Activated naive CD4-positive, alpha-beta T cell treated with anti-CD3 and anti-CD28 coated beads for 36 hours (primary cell): ENCODE results near the gene PIGN. TPM values are rescaled to one million over a fixed set of nuclear protein-coding genes. Genes with fewer than 3 reads are reported as not detected.
A peak's percentile ranks its signal among the peaks of the same experiment; 100 is the strongest.
"Not testable (repeated sequence)": the region's sequence is repeated elsewhere in the genome, so short reads cannot be mapped to it uniquely, and the experiment has no call there.

Experiments used
- CTCF ChIA-PET: fragments of 350-600 bp; sonication (Branson Sonifier 250); formaldehyde crosslinking; loops from one replicate; lab custom pipeline; 2021; ENCODE audit warnings: antibody characterized with exemption; lab: Charles Lee
- DNase-seq: peaks from one replicate; pipeline ENCODE4 v3.0.0-alpha.2; 2020
- H3K27ac Mint-ChIP-seq: one replicate; pipeline ENCODE4 v1.8.0; 2021; ENCODE audit warnings: mild to moderate bottlenecking, mixed read lengths
- H3K27me3 Mint-ChIP-seq: one replicate; pipeline ENCODE4 v1.8.0; 2021; ENCODE audit warnings: low read depth, mixed read lengths
- H3K36me3 Mint-ChIP-seq: one replicate; pipeline ENCODE4 v1.8.0; 2021; ENCODE audit warnings: low read depth, mixed read lengths
- H3K4me1 Mint-ChIP-seq: one replicate; pipeline ENCODE4 v1.8.0; 2021; ENCODE audit warnings: low read depth, mixed read lengths
- H3K4me3 Mint-ChIP-seq: one replicate; pipeline ENCODE4 v1.8.0; 2021; ENCODE audit warnings: mild to moderate bottlenecking, moderate library complexity, mixed read lengths
- H3K9me3 Mint-ChIP-seq: one replicate; pipeline ENCODE4 v1.8.0; 2021; ENCODE audit warnings: mixed read lengths
- intact Hi-C: fragments of 100-400 bp; cut with micrococcal nuclease; formaldehyde crosslinking; loops from one replicate; pipeline ENCODE4 v1.15.1; 2023
- total RNA-seq, 2 experiments: library from RNA; stranded (reverse); gene quantifications; one replicate each; pipeline ENCODE4 v1.2.3, GENCODE V29; 2021

The PIGN gene
- total RNA-seq, 2 experiments from 2014 or later = 21.2 to 22.6 TPM

- peaks cover 10% of the 10 kb centered on the region for H3K4me1 Mint-ChIP-seq
- no peak overlapping the region for H3K4me3 Mint-ChIP-seq
- H3K27me3 Mint-ChIP-seq = no peaks in the 10 kb centered on the region
- H3K27ac Mint-ChIP-seq = no peak overlapping the region
- peaks cover 2% of the 10 kb centered on the region for H3K36me3 Mint-ChIP-seq
- DNase-seq = no peak
- intact Hi-C loops = no loop called here
- no peaks in the 10 kb centered on the region for H3K9me3 Mint-ChIP-seq
- CTCF ChIA-PET = interaction anchor here (1.7 kb wide), 1 partner anchor 72 kb away, joined by 6 read pairs; no protein-coding TSS in a partner anchor
These were observed 9.6 kb downstream of the PIGN start for GRCh38 chr18:62177271-62177670.

- CTCF ChIA-PET = interaction anchor here (0.6 to 0.8 kb wide), 2 partner anchors 75 to 251 kb away, joined by 3 read pairs; no protein-coding TSS in a partner anchor
- intact Hi-C loops = no loop called here
- DNase-seq = peak; percentile 11
- no peaks in the 10 kb centered on the region for H3K27me3 Mint-ChIP-seq
- no peaks in the 10 kb centered on the region for H3K9me3 Mint-ChIP-seq
- no peak overlapping the region for H3K27ac Mint-ChIP-seq
- peaks cover 10% of the 10 kb centered on the region for H3K4me1 Mint-ChIP-seq
- no peak overlapping the region for H3K4me3 Mint-ChIP-seq
- H3K36me3 Mint-ChIP-seq = peaks cover 2% of the 10 kb centered on the region
These were observed 11.3 kb downstream of the PIGN start for GRCh38 chr18:62175521-62175920.

GRCh38 chr18:62172298-62172697 lies 14.6 kb downstream of the PIGN start:
- peaks cover 5% of the 10 kb centered on the region for H3K4me1 Mint-ChIP-seq
- no peaks in the 10 kb centered on the region for H3K9me3 Mint-ChIP-seq
- H3K27ac Mint-ChIP-seq = no peak overlapping the region
- H3K27me3 Mint-ChIP-seq = no peaks in the 10 kb centered on the region
- CTCF ChIA-PET = interaction anchor here (0.7 kb wide), 1 partner anchor 618 kb away, joined by 3 read pairs; no protein-coding TSS in a partner anchor
- intact Hi-C loops = no loop called here
- DNase-seq = no peak
- H3K4me3 Mint-ChIP-seq = no peak overlapping the region
- peaks cover 4% of the 10 kb centered on the region for H3K36me3 Mint-ChIP-seq

GRCh38 chr18:62170857-62171256 lies 16.0 kb downstream of the PIGN start:
- Mint-ChIP-seq H3K36me3 (peaks cover 10% of the 10 kb centered on the region), H3K27me3 (no peaks in the 10 kb centered on the region), H3K4me1 (peaks cover 6% of the 10 kb centered on the region), H3K4me3 (no peak overlapping the region), H3K27ac (no peak overlapping the region), H3K9me3 (peaks cover 2% of the 10 kb centered on the region)
- DNase-seq = no peak
- CTCF ChIA-PET = no interaction called here
- intact Hi-C loops = no loop called here

- H3K9me3 Mint-ChIP-seq, H3K27me3 Mint-ChIP-seq, intact Hi-C loops, DNase-seq, H3K4me3 Mint-ChIP-seq, H3K27ac Mint-ChIP-seq: not testable (repeated sequence)
- Mint-ChIP-seq H3K36me3 (peaks cover 17% of the 10 kb centered on the region), H3K4me1 (peaks cover 11% of the 10 kb centered on the region)
- CTCF ChIA-PET = interaction anchor here (1.2 kb wide), 1 partner anchor 21 kb away, joined by 3 read pairs; no protein-coding TSS in a partner anchor
These were observed 20.3 kb downstream of the PIGN start for GRCh38 chr18:62166524-62166923.

- CTCF ChIA-PET = interaction anchor here (0.6 to 1.2 kb wide), 3 partner anchors 9 to 493 kb away, joined by 3 to 4 read pairs (median 3); no protein-coding TSS in a partner anchor
- DNase-seq = no peak
- intact Hi-C loops = no loop called here
- Mint-ChIP-seq H3K36me3 (peaks cover 21% of the 10 kb centered on the region), H3K9me3 (peaks cover 4% of the 10 kb centered on the region), H3K27me3 (no peaks in the 10 kb centered on the region), H3K27ac (no peak overlapping the region), H3K4me3 (no peak overlapping the region), H3K4me1 (peaks cover 11% of the 10 kb centered on the region)
These were observed 21.3 kb downstream of the PIGN start for GRCh38 chr18:62165583-62165982.

GRCh38 chr18:62164855-62165487 lies 21.9 kb downstream of the PIGN start:
- Mint-ChIP-seq H3K4me3 (no peak overlapping the region), H3K4me1 (peaks cover 11% of the 10 kb centered on the region), H3K27ac (no peak overlapping the region), H3K27me3 (no peaks in the 10 kb centered on the region), H3K9me3 (peaks cover 4% of the 10 kb centered on the region), H3K36me3 (peaks cover 21% of the 10 kb centered on the region)
- intact Hi-C loops = no loop called here
- no peak for DNase-seq
- CTCF ChIA-PET = interaction anchor here (1.2 kb wide), 2 partner anchors 10 to 23 kb away, joined by 3 to 4 read pairs; no protein-coding TSS in a partner anchor

- CTCF ChIA-PET = no interaction called here
These were observed 22.5 kb downstream of the PIGN start for GRCh38 chr18:62164310-62164709.

GRCh38 chr18:62157843-62158242 lies 29.0 kb downstream of the PIGN start:
- CTCF ChIA-PET = no interaction called here
- Mint-ChIP-seq H3K27me3 (no peaks in the 10 kb centered on the region), H3K4me3 (no peak overlapping the region), H3K36me3 (peaks cover 14% of the 10 kb centered on the region), H3K4me1 (no peaks in the 10 kb centered on the region), H3K9me3 (no peaks in the 10 kb centered on the region), H3K27ac (no peak overlapping the region)
- no peak for DNase-seq
- intact Hi-C loops = no loop called here

More at GRCh38 chr18:62164310-62164709, 22.5 kb downstream of the PIGN start:
- Mint-ChIP-seq H3K36me3 (peaks cover 23% of the 10 kb centered on the region), H3K27me3 (no peaks in the 10 kb centered on the region), H3K27ac (no peak overlapping the region), H3K4me1 (peaks cover 11% of the 10 kb centered on the region), H3K4me3 (no peak overlapping the region), H3K9me3 (peaks cover 4% of the 10 kb centered on the region)
- no peak for DNase-seq
- intact Hi-C loops = no loop called here

- intact Hi-C loops = no loop called here
- Mint-ChIP-seq H3K4me3 (no peak overlapping the region), H3K27me3 (no peaks in the 10 kb centered on the region), H3K4me1 (no peaks in the 10 kb centered on the region), H3K27ac (no peak overlapping the region), H3K9me3 (no peaks in the 10 kb centered on the region), H3K36me3 (peaks cover 5% of the 10 kb centered on the region)
- CTCF ChIA-PET = no interaction called here
- DNase-seq = no peak
These were observed 34.0 kb downstream of the PIGN start for GRCh38 chr18:62152844-62153243.

- peaks cover 4% of the 10 kb centered on the region for H3K36me3 Mint-ChIP-seq
- no peaks in the 10 kb centered on the region for H3K4me1 Mint-ChIP-seq
- no peak overlapping the region for H3K27ac Mint-ChIP-seq
- no peaks in the 10 kb centered on the region for H3K9me3 Mint-ChIP-seq
- H3K27me3 Mint-ChIP-seq = no peaks in the 10 kb centered on the region
- intact Hi-C loops = no loop called here
- no peak overlapping the region for H3K4me3 Mint-ChIP-seq
- no peak for DNase-seq
- CTCF ChIA-PET = interaction anchor here (0.6 kb wide), 1 partner anchor 20 kb away, joined by 3 read pairs; no protein-coding TSS in a partner anchor
These were observed 35.6 kb downstream of the PIGN start for GRCh38 chr18:62151068-62151771.

GRCh38 chr18:62144338-62144737 lies 42.5 kb downstream of the PIGN start:
- Mint-ChIP-seq H3K36me3 (peaks cover 2% of the 10 kb centered on the region), H3K27me3 (no peaks in the 10 kb centered on the region), H3K27ac (no peak overlapping the region), H3K9me3 (no peaks in the 10 kb centered on the region), H3K4me3 (no peak overlapping the region), H3K4me1 (no peaks in the 10 kb centered on the region)
- CTCF ChIA-PET = interaction anchor here (0.7 to 1.3 kb wide), 5 partner anchors 11 to 510 kb away, joined by 3 read pairs; no protein-coding TSS in a partner anchor
- DNase-seq = no peak
- intact Hi-C loops = no loop called here
